GM23338 (cell line): ENCODE results near the gene FAM9C. TPM values are rescaled to one million over a fixed set of nuclear protein-coding genes. Genes with fewer than 3 reads are reported as not detected.

ENCODE experiments used
- ATAC-seq: fragments of 200-7000 bp; cut with Tn5 transposase; 3 replicates; pipeline ENCODE4 v1.9.1; 2020
- DNase-seq: peaks from one replicate; pipeline ENCODE4 v3.0.0-alpha.2; 2015; ENCODE audit warnings: low spot score
- H2AFZ ChIP-seq: fragments of 200-600 bp; sonication (generic); 2 replicates; pipeline ENCODE4 v1.8.0; 2016; ENCODE audit warnings: antibody characterized with exemption, mild to moderate bottlenecking, moderate library complexity
- H3F3A ChIP-seq: fragments of 200-600 bp; sonication (generic); replicated peaks from 2 replicates; pipeline ENCODE4 v1.8.0; 2017; ENCODE audit warnings: antibody characterized with exemption, mixed run types, low read depth
- H3K27ac ChIP-seq: fragments of 200-600 bp; sonication (generic); 2 replicates; pipeline ENCODE4 v1.6.1; 2016; ENCODE audit warnings: low read depth
- H3K27me3 ChIP-seq: fragments of 200-600 bp; sonication (generic); 2 replicates; pipeline ENCODE4 v1.8.0; 2016; ENCODE audit warnings: mild to moderate bottlenecking, mixed run types, moderate library complexity; ENCODE audit not compliant: insufficient read depth
- H3K36me3 ChIP-seq: fragments of 200-600 bp; sonication (generic); 2 replicates; pipeline ENCODE4 v1.8.0; 2016; ENCODE audit warnings: mild to moderate bottlenecking; ENCODE audit not compliant: insufficient read depth
- H3K4me1 ChIP-seq: fragments of 200-600 bp; sonication (generic); 2 replicates; pipeline ENCODE4 v1.8.0; 2016; ENCODE audit warnings: mild to moderate bottlenecking, moderate library complexity; ENCODE audit not compliant: insufficient read depth
- H3K4me2 ChIP-seq: fragments of 200-600 bp; sonication (generic); 2 replicates; pipeline ENCODE4 v1.7.1; 2017; ENCODE audit warnings: mixed run types
- H3K4me3 ChIP-seq: fragments of 200-600 bp; sonication (generic); 2 replicates; pipeline ENCODE4 v1.6.1; 2016; ENCODE audit warnings: mixed run types
- H3K79me2 ChIP-seq: fragments of 200-600 bp; sonication (generic); replicated peaks from 2 replicates; pipeline ENCODE4 v1.8.0; 2017; ENCODE audit warnings: mild to moderate bottlenecking; ENCODE audit not compliant: insufficient read depth
- H3K9me2 ChIP-seq: fragments of 200-600 bp; sonication (generic); 2 replicates; pipeline ENCODE4 v1.8.0; 2017; ENCODE audit not compliant: insufficient read depth
- H4K20me1 ChIP-seq: fragments of 200-600 bp; sonication (generic); replicated peaks from 2 replicates; pipeline ENCODE4 v1.8.0; 2017; ENCODE audit warnings: mild to moderate bottlenecking; ENCODE audit not compliant: insufficient read depth
- H3K27ac Mint-ChIP-seq: 2 replicates; pipeline ENCODE4 v1.8.0; 2020; ENCODE audit warnings: inconsistent platforms, mild to moderate bottlenecking, moderate library complexity, mixed read lengths
- H3K27me3 Mint-ChIP-seq: 3 replicates; pipeline ENCODE4 v1.8.0; 2022; ENCODE audit warnings: low read depth, mild to moderate bottlenecking, moderate library complexity, mixed read lengths, inconsistent platforms; ENCODE audit not compliant: insufficient read depth, poor library complexity
- H3K36me3 Mint-ChIP-seq: 3 replicates; pipeline ENCODE4 v1.8.0; 2021; ENCODE audit warnings: low read depth, mild to moderate bottlenecking, inconsistent platforms, moderate library complexity, mixed read lengths
- H3K4me1 Mint-ChIP-seq: 3 replicates; pipeline ENCODE4 v1.8.0; 2020; ENCODE audit warnings: mild to moderate bottlenecking, inconsistent platforms, mixed read lengths
- H3K4me3 Mint-ChIP-seq: 3 replicates; pipeline ENCODE4 v1.8.0; 2021; ENCODE audit warnings: moderate library complexity, mild to moderate bottlenecking, inconsistent platforms, mixed read lengths
- H3K9me3 Mint-ChIP-seq: 3 replicates; pipeline ENCODE4 v1.8.0; 2020; ENCODE audit warnings: moderate library complexity, mild to moderate bottlenecking, inconsistent platforms, mixed read lengths
- EZH2 ChIP-seq: fragments of 200-600 bp; sonication (generic); IDR thresholded peaks from one replicate; pipeline ENCODE4 v1.8.0; 2017; ENCODE audit warnings: antibody characterized with exemption, mild to moderate bottlenecking, low read depth; ENCODE audit not compliant: unreplicated experiment
- EZH2phosphoT487 ChIP-seq: fragments of 200-600 bp; sonication (generic); IDR thresholded peaks from one replicate; pipeline ENCODE4 v1.8.1; 2018; ENCODE audit warnings: antibody characterized with exemption; ENCODE audit not compliant: unreplicated experiment
- POLR2AphosphoS5 ChIP-seq: IDR thresholded peaks from 2 replicates; pipeline ENCODE4 v1.6.1; 2016; ENCODE audit warnings: antibody characterized with exemption, low read depth
- ZNF331 ChIP-seq: fragments of 250-450 bp; sonication (Bioruptor Pico); IDR thresholded peaks from 2 replicates; pipeline ENCODE4 v1.5.0; 2020; ENCODE audit warnings: low read depth, mild to moderate bottlenecking, moderate library complexity
- polyA plus RNA-seq: library from polyadenylated mRNA; unstranded; fragments of >200 nt; fragmentation: Nextera tagmentation; extraction: Ambion mirVana; gene quantifications from 2 replicates; pipeline ENCODE4 v1.2.1, GENCODE V29; 2016
- total RNA-seq: library from RNA; depleted of rRNA; stranded (reverse); fragments of >200 nt; shearing (Covaris generic); gene quantifications from 2 replicates; pipeline ENCODE4 v1.2.3, GENCODE V29; 2014
- TF ChIP-seq, protein P1 (sequence below), 2 experiments: fragments of 200-600 bp in 1 of 2; sonication (generic) in 1 of 2; conservative IDR thresholded peaks; 2 replicates each; pipeline versions ENCODE4 v1.5.1 to v1.6.1; 2016 to 2017; ENCODE audit warnings: antibody characterized with exemption in 2 of 2, low read depth in 2 of 2, mild to moderate bottlenecking in 2 of 2, moderate library complexity in 1 of 2
- TF ChIP-seq, protein P2 (sequence below): fragments of 250-450 bp; sonication (Bioruptor Pico); IDR thresholded peaks from 2 replicates; pipeline ENCODE4 v1.5.0; 2020; ENCODE audit warnings: mild to moderate bottlenecking, moderate library complexity

The FAM9C gene
- total and polyA plus RNA-seq, 2 experiments from 2014 or later: 0.08 TPM; not detected in 1

DNA sequence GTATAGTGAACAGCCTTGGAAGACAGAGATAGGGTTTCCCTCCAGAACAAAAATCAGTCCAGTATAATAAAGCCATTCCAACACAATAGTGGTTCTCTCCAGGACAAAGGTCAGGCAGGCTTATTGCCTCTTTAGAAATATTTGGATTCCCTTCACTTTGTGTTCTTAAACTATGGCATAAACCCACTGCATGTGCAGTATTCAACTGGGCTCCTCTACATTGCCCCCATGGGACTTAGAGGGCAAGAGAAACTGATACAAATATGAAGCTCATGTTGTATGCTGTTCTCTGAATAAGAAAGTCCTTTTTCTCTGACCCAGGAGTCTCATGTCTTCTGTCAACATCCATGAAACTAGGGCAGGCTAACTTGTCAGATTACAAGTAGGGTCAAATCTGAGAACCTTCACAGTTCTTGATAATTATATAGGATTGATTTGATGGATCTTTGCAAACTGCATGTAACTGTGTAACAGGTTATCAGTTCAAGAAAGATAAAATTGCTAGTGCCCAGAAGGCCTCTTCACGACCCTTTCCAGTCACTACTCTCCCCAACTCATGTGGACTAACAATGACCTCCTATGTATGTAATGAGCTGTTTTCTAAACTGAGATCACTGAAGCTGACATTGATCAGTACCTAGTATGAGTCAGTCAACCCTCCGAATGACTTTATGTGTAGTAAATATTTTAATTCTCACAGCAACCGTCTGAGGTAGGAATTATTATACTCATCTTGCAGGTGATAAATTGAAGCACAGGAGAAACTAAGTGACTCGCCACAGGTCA is 31.9 kb upstream of the FAM9C start:
- Histone ChIP-seq H3K9me2 (no peaks in the 10 kb centered on the region), H3K79me2 (no peaks in the 10 kb centered on the region), H3K4me2 (no peak overlapping the region), H3K36me3 (no peaks in the 10 kb centered on the region), H3K27ac (no peak overlapping the region), H2AFZ (no peak overlapping the region), H3K4me3 (no peak overlapping the region), H3K27me3 (no peaks in the 10 kb centered on the region), H4K20me1 (no peaks in the 10 kb centered on the region), H3K4me1 (no peaks in the 10 kb centered on the region), H3F3A (no peaks in the 10 kb centered on the region)
- Mint-ChIP-seq H3K9me3 (no peaks in the 10 kb centered on the region), H3K36me3 (no peaks in the 10 kb centered on the region), H3K27ac (no peak overlapping the region), H3K27me3 (peaks cover 2% of the 10 kb centered on the region), H3K4me3 (no peak overlapping the region), H3K4me1 (no peaks in the 10 kb centered on the region)
- TF ChIP-seq EZH2 (no peak), EZH2phosphoT487 (no peak)
- TF ChIP-seq, protein P1, sequence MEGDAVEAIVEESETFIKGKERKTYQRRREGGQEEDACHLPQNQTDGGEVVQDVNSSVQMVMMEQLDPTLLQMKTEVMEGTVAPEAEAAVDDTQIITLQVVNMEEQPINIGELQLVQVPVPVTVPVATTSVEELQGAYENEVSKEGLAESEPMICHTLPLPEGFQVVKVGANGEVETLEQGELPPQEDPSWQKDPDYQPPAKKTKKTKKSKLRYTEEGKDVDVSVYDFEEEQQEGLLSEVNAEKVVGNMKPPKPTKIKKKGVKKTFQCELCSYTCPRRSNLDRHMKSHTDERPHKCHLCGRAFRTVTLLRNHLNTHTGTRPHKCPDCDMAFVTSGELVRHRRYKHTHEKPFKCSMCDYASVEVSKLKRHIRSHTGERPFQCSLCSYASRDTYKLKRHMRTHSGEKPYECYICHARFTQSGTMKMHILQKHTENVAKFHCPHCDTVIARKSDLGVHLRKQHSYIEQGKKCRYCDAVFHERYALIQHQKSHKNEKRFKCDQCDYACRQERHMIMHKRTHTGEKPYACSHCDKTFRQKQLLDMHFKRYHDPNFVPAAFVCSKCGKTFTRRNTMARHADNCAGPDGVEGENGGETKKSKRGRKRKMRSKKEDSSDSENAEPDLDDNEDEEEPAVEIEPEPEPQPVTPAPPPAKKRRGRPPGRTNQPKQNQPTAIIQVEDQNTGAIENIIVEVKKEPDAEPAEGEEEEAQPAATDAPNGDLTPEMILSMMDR (conservative IDR thresholded peaks at IDR 0.05; ENCODE audit: low read depth in 2 of 2): no peak
- ATAC-seq (no peak), DNase-seq (no peak)

DNA sequence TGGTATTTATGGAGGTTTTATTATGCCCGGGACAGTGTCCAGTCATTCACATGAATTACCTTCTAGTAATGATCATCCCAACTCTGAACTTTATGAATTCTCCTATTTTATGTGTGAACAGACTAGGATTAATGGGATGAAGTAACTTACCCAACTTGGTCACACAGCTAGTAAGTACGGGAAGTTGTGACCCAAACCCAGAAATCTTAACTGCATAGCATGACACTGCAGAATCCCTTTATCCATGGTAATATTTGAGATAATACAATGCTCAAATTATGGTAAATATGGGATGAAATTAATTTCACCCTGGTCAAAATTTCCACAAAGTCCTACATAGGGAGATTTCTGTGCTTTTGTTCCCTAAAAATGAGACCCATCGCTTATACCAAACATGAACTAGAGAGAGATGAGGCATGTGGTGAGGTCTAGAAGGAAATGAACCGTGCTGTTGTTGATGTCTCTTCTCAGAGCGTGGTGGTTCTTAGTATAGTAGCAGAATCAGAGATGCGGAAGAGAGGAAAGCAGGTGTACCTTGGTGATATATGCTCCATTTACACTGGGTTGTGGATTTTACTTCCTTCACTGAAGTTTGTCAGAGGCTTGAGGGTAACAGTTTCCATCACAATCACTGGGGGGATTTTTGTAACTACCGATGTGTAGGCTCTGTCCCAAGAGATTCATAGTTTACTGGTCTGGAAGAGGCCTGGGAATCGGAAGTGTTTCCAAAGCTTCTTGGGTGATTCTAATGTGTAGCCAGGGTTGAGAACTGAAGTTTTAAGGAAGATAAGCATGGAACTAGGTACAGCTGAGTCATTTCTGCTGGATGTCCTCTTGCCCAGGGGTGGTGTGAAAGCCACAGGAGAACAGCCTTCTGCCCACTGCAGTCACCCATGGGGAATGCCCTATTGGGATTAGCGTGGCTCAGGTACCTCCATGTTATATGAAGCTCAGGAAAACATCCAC is 30.2 kb upstream of the FAM9C start:
- Mint-ChIP-seq H3K36me3 (no peaks in the 10 kb centered on the region; the same call in 2 of the 3 replicates), H3K4me1 (no peaks in the 10 kb centered on the region), H3K27me3 (no peaks in the 10 kb centered on the region), H3K9me3 (no peaks in the 10 kb centered on the region), H3K4me3 (no peak overlapping the region), H3K27ac (no peak overlapping the region)
- TF ChIP-seq, protein P2, sequence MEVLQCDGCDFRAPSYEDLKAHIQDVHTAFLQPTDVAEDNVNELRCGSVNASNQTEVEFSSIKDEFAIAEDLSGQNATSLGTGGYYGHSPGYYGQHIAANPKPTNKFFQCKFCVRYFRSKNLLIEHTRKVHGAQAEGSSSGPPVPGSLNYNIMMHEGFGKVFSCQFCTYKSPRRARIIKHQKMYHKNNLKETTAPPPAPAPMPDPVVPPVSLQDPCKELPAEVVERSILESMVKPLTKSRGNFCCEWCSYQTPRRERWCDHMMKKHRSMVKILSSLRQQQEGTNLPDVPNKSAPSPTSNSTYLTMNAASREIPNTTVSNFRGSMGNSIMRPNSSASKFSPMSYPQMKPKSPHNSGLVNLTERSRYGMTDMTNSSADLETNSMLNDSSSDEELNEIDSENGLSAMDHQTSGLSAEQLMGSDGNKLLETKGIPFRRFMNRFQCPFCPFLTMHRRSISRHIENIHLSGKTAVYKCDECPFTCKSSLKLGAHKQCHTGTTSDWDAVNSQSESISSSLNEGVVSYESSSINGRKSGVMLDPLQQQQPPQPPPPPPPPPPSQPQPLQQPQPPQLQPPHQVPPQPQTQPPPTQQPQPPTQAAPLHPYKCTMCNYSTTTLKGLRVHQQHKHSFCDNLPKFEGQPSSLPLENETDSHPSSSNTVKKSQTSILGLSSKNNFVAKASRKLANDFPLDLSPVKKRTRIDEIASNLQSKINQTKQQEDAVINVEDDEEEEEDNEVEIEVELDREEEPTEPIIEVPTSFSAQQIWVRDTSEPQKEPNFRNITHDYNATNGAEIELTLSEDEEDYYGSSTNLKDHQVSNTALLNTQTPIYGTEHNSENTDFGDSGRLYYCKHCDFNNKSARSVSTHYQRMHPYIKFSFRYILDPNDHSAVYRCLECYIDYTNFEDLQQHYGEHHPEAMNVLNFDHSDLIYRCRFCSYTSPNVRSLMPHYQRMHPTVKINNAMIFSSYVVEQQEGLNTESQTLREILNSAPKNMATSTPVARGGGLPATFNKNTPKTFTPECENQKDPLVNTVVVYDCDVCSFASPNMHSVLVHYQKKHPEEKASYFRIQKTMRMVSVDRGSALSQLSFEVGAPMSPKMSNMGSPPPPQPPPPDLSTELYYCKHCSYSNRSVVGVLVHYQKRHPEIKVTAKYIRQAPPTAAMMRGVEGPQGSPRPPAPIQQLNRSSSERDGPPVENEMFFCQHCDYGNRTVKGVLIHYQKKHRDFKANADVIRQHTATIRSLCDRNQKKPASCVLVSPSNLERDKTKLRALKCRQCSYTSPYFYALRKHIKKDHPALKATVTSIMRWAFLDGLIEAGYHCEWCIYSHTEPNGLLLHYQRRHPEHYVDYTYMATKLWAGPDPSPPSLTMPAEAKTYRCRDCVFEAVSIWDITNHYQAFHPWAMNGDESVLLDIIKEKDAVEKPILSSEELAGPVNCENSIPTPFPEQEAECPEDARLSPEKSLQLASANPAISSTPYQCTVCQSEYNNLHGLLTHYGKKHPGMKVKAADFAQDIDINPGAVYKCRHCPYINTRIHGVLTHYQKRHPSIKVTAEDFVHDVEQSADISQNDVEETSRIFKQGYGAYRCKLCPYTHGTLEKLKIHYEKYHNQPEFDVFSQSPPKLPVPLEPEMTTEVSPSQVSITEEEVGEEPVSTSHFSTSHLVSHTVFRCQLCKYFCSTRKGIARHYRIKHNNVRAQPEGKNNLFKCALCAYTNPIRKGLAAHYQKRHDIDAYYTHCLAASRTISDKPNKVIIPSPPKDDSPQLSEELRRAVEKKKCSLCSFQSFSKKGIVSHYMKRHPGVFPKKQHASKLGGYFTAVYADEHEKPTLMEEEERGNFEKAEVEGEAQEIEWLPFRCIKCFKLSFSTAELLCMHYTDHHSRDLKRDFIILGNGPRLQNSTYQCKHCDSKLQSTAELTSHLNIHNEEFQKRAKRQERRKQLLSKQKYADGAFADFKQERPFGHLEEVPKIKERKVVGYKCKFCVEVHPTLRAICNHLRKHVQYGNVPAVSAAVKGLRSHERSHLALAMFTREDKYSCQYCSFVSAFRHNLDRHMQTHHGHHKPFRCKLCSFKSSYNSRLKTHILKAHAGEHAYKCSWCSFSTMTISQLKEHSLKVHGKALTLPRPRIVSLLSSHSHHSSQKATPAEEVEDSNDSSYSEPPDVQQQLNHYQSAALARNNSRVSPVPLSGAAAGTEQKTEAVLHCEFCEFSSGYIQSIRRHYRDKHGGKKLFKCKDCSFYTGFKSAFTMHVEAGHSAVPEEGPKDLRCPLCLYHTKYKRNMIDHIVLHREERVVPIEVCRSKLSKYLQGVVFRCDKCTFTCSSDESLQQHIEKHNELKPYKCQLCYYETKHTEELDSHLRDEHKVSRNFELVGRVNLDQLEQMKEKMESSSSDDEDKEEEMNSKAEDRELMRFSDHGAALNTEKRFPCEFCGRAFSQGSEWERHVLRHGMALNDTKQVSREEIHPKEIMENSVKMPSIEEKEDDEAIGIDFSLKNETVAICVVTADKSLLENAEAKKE (CRISPR knock-in tag): no peak
- TF ChIP-seq ZNF331 (CRISPR knock-in tag) (no peak), POLR2AphosphoS5 (no peak)
- no peaks in the 10 kb centered on the region for H3K36me3 ChIP-seq
- no peaks in the 10 kb centered on the region for H3K79me2 ChIP-seq
- H3K4me3 ChIP-seq: no peak overlapping the region
- no peaks in the 10 kb centered on the region for H3K27me3 ChIP-seq
- no peaks in the 10 kb centered on the region for H3F3A ChIP-seq
- no peak for ATAC-seq
- H3K4me2 ChIP-seq: no peak overlapping the region
- no peak overlapping the region for H2AFZ ChIP-seq
- H3K4me1 ChIP-seq: no peaks in the 10 kb centered on the region
- no peaks in the 10 kb centered on the region for H4K20me1 ChIP-seq
- no peak for DNase-seq
- no peaks in the 10 kb centered on the region for H3K9me2 ChIP-seq
- no peak overlapping the region for H3K27ac ChIP-seq
